OCI-LY1 (cell line): ENCODE measurements around the gene CD47.

ENCODE experiments used
- H2AFZ ChIP-seq: fragments of 200-600 bp; sonication (generic), shearing (Covaris generic); 2 replicates; pipeline ENCODE4 v1.6.0; 2014; ENCODE audit warnings: antibody characterized with exemption, mild to moderate bottlenecking, low read length
- H3F3A ChIP-seq: fragments of 200-600 bp; sonication (generic), shearing (Covaris generic); 2 replicates; pipeline ENCODE4 v1.6.0; 2014; ENCODE audit warnings: mild to moderate bottlenecking, antibody characterized with exemption, low read length, moderate library complexity; ENCODE audit not compliant: insufficient read depth
- H3K27ac ChIP-seq: fragments of 200-600 bp; sonication (generic); 2 replicates; pipeline ENCODE4 v1.5.1; 2014; ENCODE audit warnings: low read length, mixed run types, mild to moderate bottlenecking, low read depth; ENCODE audit not compliant: poor library complexity, severe bottlenecking
- H3K27me3 ChIP-seq: fragments of 200-600 bp; sonication (generic); 2 replicates; pipeline ENCODE4 v1.6.0; 2014; ENCODE audit warnings: antibody characterized with exemption, mild to moderate bottlenecking, low read length, moderate library complexity; ENCODE audit not compliant: insufficient read depth
- H3K36me3 ChIP-seq: fragments of 200-600 bp; sonication (generic); 2 replicates; pipeline ENCODE4 v1.6.1; 2014; ENCODE audit warnings: mild to moderate bottlenecking, antibody characterized with exemption, low read length, moderate library complexity, mixed read lengths; ENCODE audit not compliant: insufficient read depth
- H3K4me1 ChIP-seq: fragments of 200-600 bp; sonication (generic); 2 replicates; pipeline ENCODE4 v1.5.1; 2014; ENCODE audit warnings: mild to moderate bottlenecking, low read length, moderate library complexity; ENCODE audit not compliant: insufficient read depth, severe bottlenecking
- H3K4me2 ChIP-seq: fragments of 200-600 bp; sonication (generic), shearing (Covaris generic); 2 replicates; pipeline ENCODE4 v1.6.1; 2014; ENCODE audit warnings: low read length
- H3K4me3 ChIP-seq: fragments of 200-600 bp; sonication (generic); 2 replicates; pipeline ENCODE4 v1.5.1; 2014; ENCODE audit warnings: low read length, low read depth, mild to moderate bottlenecking, mixed read lengths; ENCODE audit not compliant: poor library complexity, severe bottlenecking
- H3K79me2 ChIP-seq: fragments of 200-600 bp; shearing (Covaris generic); 2 replicates; pipeline ENCODE4 v1.6.1; 2016; ENCODE audit warnings: mixed run types, low read length, mixed read lengths; ENCODE audit not compliant: insufficient read depth
- H3K9ac ChIP-seq: fragments of 200-600 bp; sonication (generic), shearing (Covaris generic); 2 replicates; pipeline ENCODE4 v1.6.1; 2014; ENCODE audit warnings: mild to moderate bottlenecking, low read length, mixed read lengths
- H3K9me2 ChIP-seq: fragments of 200-600 bp; sonication (generic), shearing (Covaris generic); 2 replicates; pipeline ENCODE4 v1.6.1; 2014; ENCODE audit warnings: low read depth, mild to moderate bottlenecking, low read length, mixed read lengths
- H3K9me3 ChIP-seq: fragments of 200-600 bp; shearing (Covaris generic); 2 replicates; pipeline ENCODE4 v1.6.1; 2014; ENCODE audit warnings: low read length, mixed read lengths
- H4K20me1 ChIP-seq: fragments of 200-600 bp; sonication (generic), shearing (Covaris generic); 2 replicates; pipeline ENCODE4 v1.6.0; 2016; ENCODE audit warnings: mild to moderate bottlenecking, low read length; ENCODE audit not compliant: insufficient read depth
- EZH2 ChIP-seq: fragments of 200-600 bp; sonication (generic), shearing (Covaris generic); IDR thresholded peaks from 2 replicates; pipeline ENCODE4 v1.8.0; 2017; ENCODE audit warnings: borderline replicate concordance, mixed run types, mild to moderate bottlenecking, antibody characterized with exemption, low read length, moderate library complexity, mixed read lengths
- TF ChIP-seq, protein P1 (sequence below): fragments of 200-600 bp; sonication (generic), shearing (Covaris generic); IDR thresholded peaks from 2 replicates; pipeline ENCODE4 v1.5.1; 2017; ENCODE audit warnings: mild to moderate bottlenecking, antibody characterized with exemption, low read length, moderate library complexity, mixed read lengths

Gene CD47

DNA sequence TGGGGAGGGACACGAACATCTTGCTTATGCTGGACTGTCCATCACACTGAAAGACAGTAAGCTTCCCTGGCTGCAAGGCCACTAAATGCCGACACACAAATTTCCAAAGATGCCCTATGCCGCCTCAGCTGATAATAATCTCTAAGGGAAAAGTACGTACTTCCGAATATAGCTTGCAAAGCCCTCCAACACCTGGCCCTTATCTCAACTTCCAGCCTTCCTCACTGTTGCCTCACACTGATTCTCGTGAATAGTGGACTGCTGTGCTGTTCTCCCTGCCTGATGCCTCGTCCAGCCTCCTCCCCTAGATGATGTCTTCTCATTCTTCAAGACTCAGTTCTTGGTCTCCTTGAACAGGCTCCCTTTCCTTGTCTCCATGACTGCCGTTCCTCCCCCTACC, 72.3 kb downstream of the CD47 start:
- H3K4me3 ChIP-seq, result no peak overlapping the region
- no peak overlapping the region for H3K27ac ChIP-seq
- H3F3A ChIP-seq, result no peaks in the 10 kb centered on the region
- H3K36me3 ChIP-seq, result no peaks in the 10 kb centered on the region
- no peaks in the 10 kb centered on the region for H4K20me1 ChIP-seq
- no peak overlapping the region for H3K4me2 ChIP-seq
- H3K27me3 ChIP-seq, result no peaks in the 10 kb centered on the region
- no peaks in the 10 kb centered on the region for H3K9me3 ChIP-seq
- H3K9me2 ChIP-seq, result no peaks in the 10 kb centered on the region
- no peak for TF ChIP-seq EZH2
- TF ChIP-seq, protein P1, sequence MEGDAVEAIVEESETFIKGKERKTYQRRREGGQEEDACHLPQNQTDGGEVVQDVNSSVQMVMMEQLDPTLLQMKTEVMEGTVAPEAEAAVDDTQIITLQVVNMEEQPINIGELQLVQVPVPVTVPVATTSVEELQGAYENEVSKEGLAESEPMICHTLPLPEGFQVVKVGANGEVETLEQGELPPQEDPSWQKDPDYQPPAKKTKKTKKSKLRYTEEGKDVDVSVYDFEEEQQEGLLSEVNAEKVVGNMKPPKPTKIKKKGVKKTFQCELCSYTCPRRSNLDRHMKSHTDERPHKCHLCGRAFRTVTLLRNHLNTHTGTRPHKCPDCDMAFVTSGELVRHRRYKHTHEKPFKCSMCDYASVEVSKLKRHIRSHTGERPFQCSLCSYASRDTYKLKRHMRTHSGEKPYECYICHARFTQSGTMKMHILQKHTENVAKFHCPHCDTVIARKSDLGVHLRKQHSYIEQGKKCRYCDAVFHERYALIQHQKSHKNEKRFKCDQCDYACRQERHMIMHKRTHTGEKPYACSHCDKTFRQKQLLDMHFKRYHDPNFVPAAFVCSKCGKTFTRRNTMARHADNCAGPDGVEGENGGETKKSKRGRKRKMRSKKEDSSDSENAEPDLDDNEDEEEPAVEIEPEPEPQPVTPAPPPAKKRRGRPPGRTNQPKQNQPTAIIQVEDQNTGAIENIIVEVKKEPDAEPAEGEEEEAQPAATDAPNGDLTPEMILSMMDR, result no peak
- no peaks in the 10 kb centered on the region for H3K4me1 ChIP-seq
- H2AFZ ChIP-seq, result no peak overlapping the region
- no peak overlapping the region for H3K9ac ChIP-seq
- no peaks in the 10 kb centered on the region for H3K79me2 ChIP-seq

DNA sequence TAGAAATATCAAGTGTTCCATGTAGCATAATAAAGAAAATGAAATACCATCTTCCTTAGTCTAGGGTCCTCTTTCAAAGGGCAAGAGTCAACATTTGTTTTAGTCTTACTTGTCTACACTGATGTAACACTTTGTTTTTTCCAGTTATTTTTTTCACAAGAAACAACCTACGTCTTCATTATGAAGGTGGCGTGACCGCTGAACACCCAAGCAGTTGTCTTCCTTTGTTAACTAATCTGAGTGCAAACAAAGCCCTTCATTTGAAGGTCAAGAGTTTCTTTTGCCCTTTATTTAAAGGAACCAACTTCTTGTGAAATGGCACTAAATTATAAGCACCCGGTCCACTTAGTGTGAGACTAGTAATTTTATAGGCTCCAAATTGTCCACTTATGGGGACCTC, 73.2 kb downstream of the CD47 start:
- Histone ChIP-seq H3K4me2 (no peak overlapping the region), H3K9ac (no peak overlapping the region), H3K27ac (no peak overlapping the region), H3F3A (no peaks in the 10 kb centered on the region), H3K79me2 (no peaks in the 10 kb centered on the region), H3K9me2 (no peaks in the 10 kb centered on the region), H4K20me1 (no peaks in the 10 kb centered on the region), H3K4me3 (no peak overlapping the region), H3K4me1 (no peaks in the 10 kb centered on the region), H2AFZ (no peak overlapping the region), H3K27me3 (no peaks in the 10 kb centered on the region), H3K36me3 (no peaks in the 10 kb centered on the region), H3K9me3 (no peaks in the 10 kb centered on the region)
- TF ChIP-seq EZH2, result no peak
- TF ChIP-seq, protein P1, result no peak

DNA sequence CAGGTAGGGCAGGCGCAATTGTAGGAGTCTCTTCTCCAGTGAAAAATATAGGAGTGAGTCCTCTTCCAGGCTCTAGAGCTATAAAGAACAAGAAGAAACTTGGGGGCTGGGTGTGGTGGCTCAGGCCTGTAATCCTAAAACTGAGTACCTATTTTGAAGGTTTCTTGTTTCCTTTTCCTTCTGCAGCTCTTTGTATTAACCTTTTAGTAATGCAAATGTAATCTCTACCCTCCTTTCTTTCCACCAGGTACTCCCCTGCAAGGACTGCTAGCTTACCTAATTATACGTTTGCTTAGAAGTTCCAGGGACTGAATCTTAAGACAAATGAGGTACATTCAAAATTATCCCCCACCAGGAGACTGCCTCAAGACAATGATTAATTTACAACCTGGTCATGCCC, 75.9 kb downstream of the CD47 start:
- Histone ChIP-seq H3K4me2 (no peak overlapping the region), H3K9ac (no peak overlapping the region), H3K36me3 (no peaks in the 10 kb centered on the region), H3F3A (no peaks in the 10 kb centered on the region), H3K9me3 (no peaks in the 10 kb centered on the region), H3K4me3 (no peak overlapping the region), H4K20me1 (no peaks in the 10 kb centered on the region), H3K9me2 (no peaks in the 10 kb centered on the region), H2AFZ (no peak overlapping the region), H3K27me3 (no peaks in the 10 kb centered on the region), H3K79me2 (no peaks in the 10 kb centered on the region), H3K27ac (no peak overlapping the region), H3K4me1 (no peaks in the 10 kb centered on the region)
- no peak for TF ChIP-seq EZH2
- TF ChIP-seq, protein P1, result no peak
